ENCODE results near the gene CD48.
"Not testable (repeated sequence)": the region's sequence is repeated elsewhere in the genome, so short reads cannot be mapped to it uniquely, and the experiment has no call there.

CD48 gene

GRCh38 chr1:160741092-160741501 is 29.5 kb upstream of the CD48 start:
- no peak for DNase-seq

GRCh38 chr1:160740133-160740688 is 28.6 kb upstream of the CD48 start:
- no peak for DNase-seq

- DNase-seq = peak; percentile 42
Measured at GRCh38 chr1:160739098-160739511, 27.5 kb upstream of the CD48 start, which contains the start of gene SLAMF7. Gene SLAMF7, plus strand, starts transcription at chr1:160739247. Its CDS starts 55 bp downstream, at chr1:160739302.

GRCh38 chr1:160738271-160738670 is 26.6 kb upstream of the CD48 start:
- DNase-seq = no peak

GRCh38 chr1:160734301-160734700 is 22.7 kb upstream of the CD48 start:
- no peak for DNase-seq

- DNase-seq = no peak
Measured at GRCh38 chr1:160733898-160734297, 22.3 kb upstream of the CD48 start.

GRCh38 chr1:160731990-160732389 is 20.4 kb upstream of the CD48 start:
- DNase-seq = no peak

- DNase-seq = not testable (repeated sequence)
Measured at GRCh38 chr1:160731564-160731963, 19.9 kb upstream of the CD48 start.

- DNase-seq = no peak
Measured at GRCh38 chr1:160727316-160727640, 15.7 kb upstream of the CD48 start.

GRCh38 chr1:160726498-160727315 is 15.1 kb upstream of the CD48 start:
- DNase-seq = peak; percentile 84

- DNase-seq = peak; percentile 39
Measured at GRCh38 chr1:160726114-160726497, 14.5 kb upstream of the CD48 start.

GRCh38 chr1:160724465-160725242 is 13.0 kb upstream of the CD48 start:
- no peak for DNase-seq

- DNase-seq = no peak
Measured at GRCh38 chr1:160723332-160723731, 11.7 kb upstream of the CD48 start.

- DNase-seq = no peak
Measured at GRCh38 chr1:160722726-160723125, 11.1 kb upstream of the CD48 start.

GRCh38 chr1:160721473-160721872 is 9.9 kb upstream of the CD48 start:
- DNase-seq = no peak

GRCh38 chr1:160720356-160721085 is 8.9 kb upstream of the CD48 start:
- no peak for DNase-seq

- no peak for DNase-seq
Measured at GRCh38 chr1:160718210-160718609, 6.6 kb upstream of the CD48 start.

GRCh38 chr1:160717306-160717705 is 5.7 kb upstream of the CD48 start:
- DNase-seq = no peak

- DNase-seq = no peak
Measured at GRCh38 chr1:160716013-160716412, 4.4 kb upstream of the CD48 start.

GRCh38 chr1:160714034-160714648 is 2.5 kb upstream of the CD48 start:
- not testable (repeated sequence) for DNase-seq

- DNase-seq = no peak
Measured at GRCh38 chr1:160713161-160713560, 1.5 kb upstream of the CD48 start.

- DNase-seq = not testable (repeated sequence)
Measured at GRCh38 chr1:160712525-160713080, 981 bp upstream of the CD48 start.

GRCh38 chr1:160711276-160711601 is 383 bp downstream of the CD48 start:
- DNase-seq = no peak
